Lung (tissue), 12 donors: ENCODE measurements around the gene PTPRT. TPM values are rescaled to one million over a fixed set of nuclear protein-coding genes. Genes with fewer than 3 reads are reported as not detected.

ENCODE experiments used
- ATAC-seq: fragments of 200-7000 bp; cut with Tn5 transposase; one replicate; pipeline ENCODE4 v1.9.1; 2020; ENCODE audit warnings: moderate number of reproducible peaks; ENCODE audit not compliant: insufficient read depth, low FRiP score
- DNase-seq, 3 donors: peaks; one replicate each; pipeline ENCODE4 v3.0.0-alpha.2; 2013 to 2017
- H3K27ac ChIP-seq, 2 donors: one replicate each; pipeline ENCODE4 v1.5.1; 2013; ENCODE audit warnings: mild to moderate bottlenecking in 2 of 2, moderate library complexity in 2 of 2, control low read depth in 1 of 2, inconsistent platforms in 1 of 2, low read depth in 1 of 2, low read length in 1 of 2
- H3K27me3 ChIP-seq, 3 donors: one replicate each; pipeline ENCODE4 v1.5.1; 2013; ENCODE audit warnings: low read length in 2 of 3; ENCODE audit not compliant: control insufficient read depth in 3 of 3, insufficient read depth in 3 of 3
- H3K36me3 ChIP-seq, 4 donors: one replicate each; pipeline ENCODE4 v1.5.1; 2013; ENCODE audit warnings: low read length in 4 of 4, mild to moderate bottlenecking in 1 of 4, moderate library complexity in 1 of 4; ENCODE audit not compliant: control insufficient read depth in 4 of 4, insufficient read depth in 4 of 4
- H3K4me1 ChIP-seq, 5 donors: one replicate each; pipeline ENCODE4 v1.5.1; 2013; ENCODE audit warnings: low read length in 5 of 5, mild to moderate bottlenecking in 2 of 5, moderate library complexity in 1 of 5; ENCODE audit not compliant: control insufficient read depth in 5 of 5, insufficient read depth in 5 of 5
- H3K4me3 ChIP-seq: one replicate; pipeline ENCODE4 v1.5.1; 2013; ENCODE audit warnings: mild to moderate bottlenecking, control low read depth, moderate library complexity
- H3K9ac ChIP-seq, 2 donors: one replicate each; pipeline ENCODE4 v1.5.1; 2013; ENCODE audit warnings: low read length in 2 of 2, control low read depth in 1 of 2; ENCODE audit not compliant: insufficient read depth in 1 of 2
- H3K9me3 ChIP-seq, 4 donors: one replicate each; pipeline ENCODE4 v1.5.1; 2013; ENCODE audit warnings: low read length in 3 of 4, mild to moderate bottlenecking in 1 of 4, moderate library complexity in 1 of 4; ENCODE audit not compliant: control insufficient read depth in 4 of 4, insufficient read depth in 3 of 4
- WGBS, 2 donors: extraction: QIAGEN DNeasy Blood & Tissue Kit; methylation state at CpG; one replicate each; pipeline ENCODE4 v1.1.7; 2013; 5-methylcytosine and 5-hydroxymethylcytosine counted together
- polyA plus RNA-seq, 2 donors: library from polyadenylated mRNA; stranded (reverse); fragments of 200-250 nt; gene quantifications; one replicate each; pipeline ENCODE4 v1.2.1, GENCODE V29; 2013
- total RNA-seq, 2 donors: library from RNA; depleted of rRNA in 1 of 2; stranded (reverse); fragments of >200 nt in 1 of 2; gene quantifications; one replicate each; pipeline ENCODE4 v1.2.1, GENCODE V29; 2014 to 2021
- TF ChIP-seq, protein P1 (sequence below): IDR thresholded peaks from 2 replicates; pipeline ENCODE4 v1.5.1; 2012; ENCODE audit warnings: mild to moderate bottlenecking; ENCODE audit errors: control extremely low read depth, extremely low read depth
- donor health status: control.
- donor health status: control.
- donor health status: Bipolar disorder and iron deficiency.
- donor health status: healthy.
- donor health status: DM: yes; HTN: yes; CAD: no.

Gene PTPRT
- total and polyA plus RNA-seq, 4 donors = 0.37 to 13.8 (median 6.1) TPM

DNA sequence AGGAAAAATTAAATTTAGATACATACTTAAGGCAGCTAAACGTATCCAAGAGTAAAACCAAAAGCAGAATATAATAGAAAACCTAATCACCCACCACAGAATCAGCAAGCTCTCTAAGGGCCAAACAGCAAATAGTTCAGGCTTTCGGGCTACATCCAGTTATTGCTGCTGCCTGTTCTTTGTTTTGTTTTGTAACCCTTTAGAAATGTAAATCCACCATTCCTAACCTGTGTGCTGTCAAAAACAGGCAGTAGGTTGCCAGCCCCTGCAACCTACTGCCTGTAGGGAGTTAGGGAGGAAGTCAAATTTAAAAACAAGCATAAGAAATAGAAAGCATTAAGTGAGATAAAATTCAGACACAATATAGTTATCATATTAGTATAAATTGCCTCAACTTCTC lies 225.9 kb downstream of the PTPRT start:
- ATAC-seq (no peak), DNase-seq (no peak)
- TF ChIP-seq, protein P1, sequence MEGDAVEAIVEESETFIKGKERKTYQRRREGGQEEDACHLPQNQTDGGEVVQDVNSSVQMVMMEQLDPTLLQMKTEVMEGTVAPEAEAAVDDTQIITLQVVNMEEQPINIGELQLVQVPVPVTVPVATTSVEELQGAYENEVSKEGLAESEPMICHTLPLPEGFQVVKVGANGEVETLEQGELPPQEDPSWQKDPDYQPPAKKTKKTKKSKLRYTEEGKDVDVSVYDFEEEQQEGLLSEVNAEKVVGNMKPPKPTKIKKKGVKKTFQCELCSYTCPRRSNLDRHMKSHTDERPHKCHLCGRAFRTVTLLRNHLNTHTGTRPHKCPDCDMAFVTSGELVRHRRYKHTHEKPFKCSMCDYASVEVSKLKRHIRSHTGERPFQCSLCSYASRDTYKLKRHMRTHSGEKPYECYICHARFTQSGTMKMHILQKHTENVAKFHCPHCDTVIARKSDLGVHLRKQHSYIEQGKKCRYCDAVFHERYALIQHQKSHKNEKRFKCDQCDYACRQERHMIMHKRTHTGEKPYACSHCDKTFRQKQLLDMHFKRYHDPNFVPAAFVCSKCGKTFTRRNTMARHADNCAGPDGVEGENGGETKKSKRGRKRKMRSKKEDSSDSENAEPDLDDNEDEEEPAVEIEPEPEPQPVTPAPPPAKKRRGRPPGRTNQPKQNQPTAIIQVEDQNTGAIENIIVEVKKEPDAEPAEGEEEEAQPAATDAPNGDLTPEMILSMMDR = no peak
- Histone ChIP-seq H3K4me3 (no peak overlapping the region), H3K4me1 (no peaks in the 10 kb centered on the region), H3K9me3 (peaks cover 0 to 6% (median 0%) of the 10 kb centered on the region in 4 donors), H3K27me3 (peaks cover 0 to 3% (median 0%) of the 10 kb centered on the region in 3 donors), H3K9ac (no peak overlapping the region), H3K36me3 (no peaks in the 10 kb centered on the region), H3K27ac (no peak overlapping the region)
- WGBS, 2 donors = 65 to 72% methylated on average over 2 of the region's 2 CpGs

DNA sequence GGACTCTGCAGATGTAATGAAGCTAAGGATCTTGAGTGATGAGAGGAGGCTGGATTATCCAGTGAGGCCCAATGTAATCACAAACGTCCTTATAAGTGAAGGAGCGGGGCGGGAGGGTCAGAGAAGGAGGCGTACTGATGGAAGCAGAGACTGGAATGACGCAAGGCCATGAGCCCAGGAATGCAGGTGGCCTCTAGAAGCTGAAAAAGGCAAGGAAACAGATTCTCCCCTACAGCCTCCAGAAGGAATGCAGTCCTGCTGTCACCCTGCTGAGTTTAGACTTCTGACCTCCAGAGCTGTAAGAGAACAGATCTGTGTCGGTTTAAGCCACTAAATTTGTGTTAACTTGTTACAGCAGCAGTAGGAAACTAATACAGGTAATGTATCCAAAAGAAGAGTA lies 227.9 kb downstream of the PTPRT start:
- ATAC-seq = no peak
- WGBS, 2 donors = 77 to 82% methylated on average over 6 of the region's 6 CpGs
- Histone ChIP-seq H3K27me3 (no peaks in the 10 kb centered on the region), H3K36me3 (no peaks in the 10 kb centered on the region), H3K9me3 (no peaks in the 10 kb centered on the region), H3K27ac (no peak overlapping the region), H3K4me1 (no peaks in the 10 kb centered on the region), H3K4me3 (no peak overlapping the region), H3K9ac (no peak overlapping the region)
- no peak for DNase-seq
- TF ChIP-seq, protein P1 = no peak

DNA sequence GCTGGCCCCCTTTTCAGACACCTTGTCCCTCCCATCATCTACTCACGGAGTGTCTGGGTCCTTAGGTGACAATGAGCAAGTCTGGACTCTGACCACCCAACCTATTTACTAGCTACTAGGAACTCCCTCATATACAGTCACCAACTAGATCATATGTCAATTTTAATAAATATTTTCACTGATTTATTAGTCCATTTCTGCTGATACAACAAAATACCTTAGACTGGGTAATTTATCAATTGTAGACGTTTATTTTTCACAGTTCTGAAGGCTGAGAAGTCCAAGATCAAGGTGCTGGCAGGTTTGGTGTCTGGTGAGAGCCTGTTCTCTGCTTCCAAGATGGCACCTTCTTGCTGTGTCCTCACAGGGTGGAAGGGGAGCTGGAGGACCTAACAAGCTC lies 229.7 kb downstream of the PTPRT start:
- Histone ChIP-seq H3K4me1 (no peaks in the 10 kb centered on the region), H3K9ac (no peak overlapping the region), H3K27ac (no peak overlapping the region), H3K4me3 (no peak overlapping the region), H3K27me3 (no peaks in the 10 kb centered on the region), H3K9me3 (peaks cover 0 to 2% (median 0%) of the 10 kb centered on the region in 4 donors), H3K36me3 (no peaks in the 10 kb centered on the region)
- DNase-seq = no peak
- TF ChIP-seq, protein P1 = no peak
- ATAC-seq = no peak
- 72 to 84% methylated on average over 2 of the region's 2 CpGs for whole genome bisulfite sequencing, 2 donors

DNA sequence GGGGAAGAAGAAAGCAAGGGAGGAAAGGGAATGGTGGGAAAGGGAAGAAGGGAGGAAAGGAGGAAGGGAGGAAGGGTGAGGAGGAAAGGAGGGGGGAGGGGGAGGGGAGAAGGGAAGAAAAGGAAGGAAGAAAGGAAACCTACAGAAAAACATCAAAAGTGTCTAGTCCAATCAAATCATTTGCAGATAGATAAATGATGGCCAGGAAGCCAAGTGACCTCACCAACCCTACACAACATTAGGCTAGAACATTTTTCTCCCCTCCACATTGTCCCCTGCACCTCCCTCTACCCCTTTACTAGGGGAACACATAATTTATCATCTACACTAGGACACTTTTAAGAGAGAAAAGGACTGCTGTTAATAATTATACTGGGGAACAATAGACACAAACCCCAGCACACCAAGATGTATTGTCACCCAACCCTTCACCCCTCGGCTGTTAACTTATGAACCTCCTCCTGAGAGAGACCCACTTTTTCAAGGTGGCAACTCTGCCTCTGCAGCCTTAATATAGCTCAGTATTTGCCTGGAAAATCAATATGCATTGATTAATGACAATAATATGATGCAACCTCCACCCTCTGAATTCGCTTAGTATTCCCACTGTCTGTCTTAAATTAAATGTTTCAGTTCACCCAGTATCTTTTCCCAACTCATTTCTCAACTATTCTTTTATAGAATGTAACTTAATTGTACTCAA lies 231.2 kb downstream of the PTPRT start:
- 78 to 89% methylated on average over 2 of the region's 2 CpGs for WGBS, 2 donors
- H3K27ac ChIP-seq = no peak overlapping the region
- no peak overlapping the region for H3K9ac ChIP-seq
- no peak overlapping the region for H3K4me3 ChIP-seq
- peaks cover 0 to 4% (median 0%) of the 10 kb centered on the region in 3 donors for H3K27me3 ChIP-seq
- ATAC-seq (no peak), DNase-seq (no peak)
- no peaks in the 10 kb centered on the region for H3K36me3 ChIP-seq
- TF ChIP-seq, protein P1 = no peak
- no peaks in the 10 kb centered on the region for H3K4me1 ChIP-seq
- H3K9me3 ChIP-seq = peaks cover 0 to 2% (median 0%) of the 10 kb centered on the region in 4 donors
